Effector CD4-positive, alpha-beta T cell (primary cell): ENCODE measurements around the gene PLXNA2.

ENCODE experiments used
- DNase-seq: peaks from one replicate; pipeline ENCODE4 v3.0.0-alpha.2; 2020
- total RNA-seq: gene quantifications from one replicate; lab custom pipeline; 2026; lab: John Stamatoyannopoulos, UW

The PLXNA2 gene, protein sequence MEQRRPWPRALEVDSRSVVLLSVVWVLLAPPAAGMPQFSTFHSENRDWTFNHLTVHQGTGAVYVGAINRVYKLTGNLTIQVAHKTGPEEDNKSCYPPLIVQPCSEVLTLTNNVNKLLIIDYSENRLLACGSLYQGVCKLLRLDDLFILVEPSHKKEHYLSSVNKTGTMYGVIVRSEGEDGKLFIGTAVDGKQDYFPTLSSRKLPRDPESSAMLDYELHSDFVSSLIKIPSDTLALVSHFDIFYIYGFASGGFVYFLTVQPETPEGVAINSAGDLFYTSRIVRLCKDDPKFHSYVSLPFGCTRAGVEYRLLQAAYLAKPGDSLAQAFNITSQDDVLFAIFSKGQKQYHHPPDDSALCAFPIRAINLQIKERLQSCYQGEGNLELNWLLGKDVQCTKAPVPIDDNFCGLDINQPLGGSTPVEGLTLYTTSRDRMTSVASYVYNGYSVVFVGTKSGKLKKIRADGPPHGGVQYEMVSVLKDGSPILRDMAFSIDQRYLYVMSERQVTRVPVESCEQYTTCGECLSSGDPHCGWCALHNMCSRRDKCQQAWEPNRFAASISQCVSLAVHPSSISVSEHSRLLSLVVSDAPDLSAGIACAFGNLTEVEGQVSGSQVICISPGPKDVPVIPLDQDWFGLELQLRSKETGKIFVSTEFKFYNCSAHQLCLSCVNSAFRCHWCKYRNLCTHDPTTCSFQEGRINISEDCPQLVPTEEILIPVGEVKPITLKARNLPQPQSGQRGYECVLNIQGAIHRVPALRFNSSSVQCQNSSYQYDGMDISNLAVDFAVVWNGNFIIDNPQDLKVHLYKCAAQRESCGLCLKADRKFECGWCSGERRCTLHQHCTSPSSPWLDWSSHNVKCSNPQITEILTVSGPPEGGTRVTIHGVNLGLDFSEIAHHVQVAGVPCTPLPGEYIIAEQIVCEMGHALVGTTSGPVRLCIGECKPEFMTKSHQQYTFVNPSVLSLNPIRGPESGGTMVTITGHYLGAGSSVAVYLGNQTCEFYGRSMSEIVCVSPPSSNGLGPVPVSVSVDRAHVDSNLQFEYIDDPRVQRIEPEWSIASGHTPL (N-terminal part only)
- total RNA-seq = 0.75 reads per million

GRCh38 chr1:208243967-208244916 is at the start of gene PLXNA2:
PLXNA2 (minus strand) TSS chr1:208244384; CDS start chr1:208217922, 26,462 bp downstream.
- peak; percentile 30 for DNase-seq

DNA sequence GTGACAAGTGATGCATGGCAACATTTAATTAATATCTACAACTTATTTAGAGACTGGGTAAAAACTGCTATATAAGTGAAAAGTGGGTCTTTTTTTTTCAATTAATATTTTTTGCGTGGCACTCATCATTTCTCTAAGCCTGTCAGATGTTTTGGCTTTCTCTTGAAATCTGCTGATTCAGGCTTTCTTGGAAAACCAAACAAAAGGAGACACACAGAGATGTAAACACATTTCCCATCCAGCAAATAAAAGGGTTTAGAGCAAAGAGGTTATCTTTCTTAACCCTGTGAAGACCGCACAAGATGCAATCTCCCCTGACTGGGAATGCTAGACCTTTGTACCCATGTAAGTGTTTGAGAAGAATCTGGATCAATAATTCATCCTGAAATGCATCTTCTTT is 48.7 kb upstream of the PLXNA2 start:
- DNase-seq = no peak

DNA sequence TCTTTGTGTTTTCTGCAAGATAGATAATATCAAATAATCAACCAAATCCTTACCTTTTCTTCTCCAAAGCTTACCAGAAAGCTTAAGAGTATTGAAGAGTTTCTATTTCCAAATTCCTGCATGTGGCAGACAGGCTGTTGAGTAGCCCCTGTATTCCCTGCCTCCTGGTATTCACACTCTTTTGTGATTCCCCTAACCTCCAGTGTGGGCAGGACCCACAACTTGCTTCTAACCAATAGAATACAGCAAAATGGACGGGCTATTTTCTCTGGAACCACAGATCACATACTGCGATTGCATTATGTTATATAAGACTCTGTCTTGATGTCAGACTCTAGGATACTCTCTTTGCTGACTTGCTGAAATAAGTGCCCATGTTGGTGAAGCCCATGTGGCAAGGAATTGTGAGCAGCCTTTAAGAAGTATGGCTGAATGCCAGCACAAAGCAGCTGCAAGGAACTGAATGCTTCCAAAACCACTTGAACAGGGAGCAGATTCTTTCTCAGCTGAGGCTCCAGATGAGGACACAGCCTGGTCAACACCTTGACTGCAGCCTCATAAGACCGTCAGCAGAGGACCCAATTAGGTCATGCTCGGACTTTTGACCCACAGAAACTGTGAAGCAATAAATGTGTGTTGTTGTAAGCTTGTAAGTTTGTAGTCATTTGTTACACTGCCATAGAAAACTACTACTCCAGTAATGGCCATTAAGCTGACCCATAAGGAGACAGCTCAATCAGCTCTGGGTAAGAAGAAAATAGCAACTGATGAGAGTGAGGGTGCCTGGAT is 47.9 kb upstream of the PLXNA2 start:
- DNase-seq = no peak

DNA sequence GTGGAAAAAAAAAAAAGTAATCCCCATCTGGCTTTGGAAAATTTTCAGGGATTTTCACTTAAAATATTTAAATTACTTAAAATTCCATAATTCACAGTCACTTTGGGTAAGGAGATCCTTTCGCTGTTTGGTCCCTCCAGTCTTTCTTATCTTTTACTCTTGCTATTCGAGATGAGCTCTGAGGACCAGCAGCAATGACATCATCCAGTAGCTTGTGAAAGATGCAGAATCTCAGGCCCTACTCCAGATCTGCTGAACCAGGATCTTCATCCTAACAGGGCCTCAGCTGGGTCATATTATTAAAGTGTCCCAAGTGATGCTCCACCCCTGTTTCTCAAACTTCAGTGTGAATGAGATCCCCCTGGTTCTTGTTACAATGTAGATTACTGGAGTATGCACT is 46.9 kb upstream of the PLXNA2 start:
- no peak for DNase-seq

DNA sequence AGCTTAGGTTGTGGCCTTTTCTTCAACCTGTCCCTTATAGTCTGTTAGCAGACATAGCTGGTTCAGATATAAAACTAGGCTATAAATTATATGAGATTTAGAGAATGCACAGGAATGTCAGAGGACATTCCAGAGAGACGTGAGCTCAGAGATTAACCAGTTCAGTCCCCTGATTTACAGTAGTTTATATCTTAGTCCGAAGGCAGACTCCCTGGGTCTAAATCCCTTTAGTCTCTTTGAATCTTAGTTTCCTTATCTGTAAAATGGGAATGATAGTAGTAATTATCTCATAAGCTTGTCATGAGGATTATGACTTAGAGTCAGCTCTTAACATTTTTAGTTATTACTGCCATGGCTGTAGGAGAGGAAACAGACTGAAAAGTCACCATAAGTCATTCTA is 45.5 kb upstream of the PLXNA2 start:
- DNase-seq = no peak

DNA sequence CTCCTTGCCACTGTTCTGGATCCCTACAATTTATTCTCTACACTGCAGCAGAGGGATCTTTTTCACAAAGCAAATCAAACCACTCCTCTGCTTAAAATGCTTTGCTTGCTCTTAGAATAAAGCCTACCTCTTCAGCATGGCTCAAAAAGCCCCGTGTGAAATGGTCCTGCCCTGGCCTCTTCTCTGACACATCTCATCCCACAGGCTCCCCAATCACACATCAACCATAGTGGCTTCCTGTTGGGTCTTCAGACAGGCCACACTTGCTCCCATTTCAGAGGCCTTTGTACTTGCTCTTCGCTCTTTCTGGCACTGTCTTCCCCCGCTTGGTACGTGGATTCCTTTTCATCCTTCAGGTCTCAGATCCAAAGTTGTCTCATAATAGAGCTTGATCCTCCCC is 44.3 kb upstream of the PLXNA2 start:
- no peak for DNase-seq

DNA sequence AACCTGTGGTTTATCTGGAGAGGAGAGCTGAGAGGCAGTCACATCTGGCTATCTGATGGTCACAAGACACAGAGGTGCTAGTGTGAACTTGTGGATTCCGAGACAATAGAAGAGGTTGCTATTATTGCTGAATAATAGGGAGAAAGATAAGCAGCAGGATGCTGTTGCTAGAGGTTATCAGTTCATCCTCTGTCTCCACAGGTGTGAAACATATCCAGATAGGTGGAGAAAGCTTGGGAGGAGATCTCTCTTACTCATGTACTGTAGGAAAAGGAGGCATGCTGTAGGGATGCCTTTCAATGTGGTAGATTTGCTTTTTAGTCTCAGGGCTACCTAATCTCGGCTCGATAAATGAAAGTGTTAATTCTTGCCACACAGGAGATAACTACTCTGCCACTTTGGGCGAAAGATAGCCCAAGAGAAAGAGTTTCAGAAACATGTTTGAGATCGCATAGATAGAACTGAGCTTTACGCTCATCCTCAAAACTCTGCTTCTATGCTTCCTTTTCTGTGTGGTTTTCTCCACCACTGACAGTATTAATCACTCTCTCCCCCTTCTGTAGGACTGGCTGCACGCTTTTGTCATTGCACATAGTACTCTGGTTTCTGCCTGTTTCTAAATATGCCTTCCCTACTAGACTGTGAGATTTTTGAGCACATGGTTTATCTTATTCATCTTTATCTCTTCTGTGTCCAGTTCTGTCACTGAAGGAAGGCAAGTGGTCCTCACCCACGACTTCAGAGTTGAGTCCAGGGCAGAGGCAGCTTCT is 36.7 kb upstream of the PLXNA2 start:
- no peak for DNase-seq

DNA sequence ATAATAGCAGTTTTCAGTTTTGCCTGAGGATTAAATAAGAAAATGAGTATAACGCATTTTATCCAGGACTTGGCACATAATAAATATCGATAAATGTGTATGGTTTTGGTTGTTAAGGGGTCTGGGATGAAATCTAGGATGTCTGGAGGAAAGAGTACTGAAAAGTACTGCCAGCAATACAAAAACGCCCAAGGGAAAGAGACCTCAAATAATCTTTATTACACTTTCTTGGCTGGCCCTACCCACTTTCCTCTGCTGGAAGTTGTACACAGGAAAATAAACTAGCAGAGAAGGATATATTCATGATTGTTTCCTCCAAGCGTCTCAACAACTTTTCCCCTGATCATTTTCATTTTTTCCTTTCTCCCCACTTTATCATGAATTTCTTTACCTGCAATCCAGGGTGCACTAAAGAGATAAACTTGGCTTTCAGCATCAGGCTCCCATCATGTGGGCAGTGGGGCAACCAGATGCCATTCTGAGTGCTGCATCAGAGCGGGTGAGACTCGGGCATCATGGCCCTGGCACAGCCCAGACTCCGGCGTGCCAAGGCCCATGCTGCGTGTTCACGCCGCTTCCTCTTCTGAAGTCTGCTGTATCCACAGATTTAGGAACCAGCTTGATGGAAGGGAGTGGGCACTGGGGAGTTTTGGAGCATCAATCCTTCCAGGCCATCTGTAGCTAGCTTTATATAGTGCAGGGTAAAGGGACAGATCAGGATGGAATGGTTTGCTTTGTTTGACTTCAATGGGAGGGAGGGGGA is 35.8 kb upstream of the PLXNA2 start:
- no peak for DNase-seq

- no peak for DNase-seq
These were observed 34.5 kb upstream of the PLXNA2 start for GRCh38 chr1:208278638-208279037.

GRCh38 chr1:208276757-208277435 is 32.7 kb upstream of the PLXNA2 start:
- DNase-seq = no peak

- DNase-seq = no peak
These were observed 30.9 kb upstream of the PLXNA2 start for GRCh38 chr1:208275083-208275482.

DNA sequence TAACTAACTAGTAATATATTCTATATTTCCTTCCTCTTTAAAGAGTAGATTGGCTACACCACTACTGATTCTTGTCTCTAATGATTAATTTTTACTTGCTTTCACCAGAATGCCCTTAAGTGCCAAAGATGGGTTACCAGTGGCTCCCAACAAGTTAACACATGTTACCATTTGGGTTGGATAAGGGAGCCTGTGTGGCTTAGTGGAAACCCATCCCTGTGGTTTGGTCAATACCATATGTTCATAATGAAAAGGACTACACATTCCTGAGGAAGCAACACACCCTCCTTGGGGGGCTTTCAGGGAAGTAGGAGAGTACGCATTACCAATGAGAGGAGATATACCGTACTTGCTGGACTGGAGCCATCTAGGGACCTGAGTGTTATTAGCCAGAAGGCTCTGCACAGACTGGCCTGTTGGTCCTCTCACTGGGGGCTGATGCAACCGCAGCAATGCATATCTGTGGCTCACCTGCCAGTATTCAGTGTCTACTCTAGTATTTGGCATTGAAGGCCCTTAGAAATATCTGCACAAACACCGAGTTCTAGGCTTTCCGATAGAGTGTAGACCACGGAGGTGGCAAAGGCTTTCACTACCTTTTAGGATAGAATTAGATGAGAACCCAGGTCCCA is 29.3 kb upstream of the PLXNA2 start:
- DNase-seq = no peak

DNA sequence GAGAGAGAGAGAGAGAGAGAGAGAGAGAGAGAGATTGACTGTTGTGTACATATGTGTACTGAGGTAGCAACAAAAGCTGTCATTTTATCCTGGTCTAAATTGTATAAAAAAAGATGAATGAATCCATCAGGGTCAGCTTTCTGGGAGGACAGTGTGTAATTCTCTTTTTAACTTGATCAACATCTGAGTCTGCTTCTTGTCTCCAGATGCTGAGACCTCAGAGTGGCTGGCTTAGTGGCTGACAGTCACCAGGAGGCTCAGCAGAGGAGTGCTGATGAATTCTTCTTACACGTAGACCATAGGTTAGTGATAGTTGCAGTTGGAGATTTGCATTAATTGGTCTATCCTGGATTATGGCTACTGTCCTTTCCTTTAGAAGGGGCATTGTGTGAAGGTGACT is 28.5 kb upstream of the PLXNA2 start:
- no peak for DNase-seq

GRCh38 chr1:208272311-208272710 is 28.1 kb upstream of the PLXNA2 start:
- no peak for DNase-seq

- DNase-seq = no peak
These were observed 27.1 kb upstream of the PLXNA2 start for GRCh38 chr1:208271236-208271635.

GRCh38 chr1:208270651-208271141 is 26.5 kb upstream of the PLXNA2 start:
- no peak for DNase-seq

DNA sequence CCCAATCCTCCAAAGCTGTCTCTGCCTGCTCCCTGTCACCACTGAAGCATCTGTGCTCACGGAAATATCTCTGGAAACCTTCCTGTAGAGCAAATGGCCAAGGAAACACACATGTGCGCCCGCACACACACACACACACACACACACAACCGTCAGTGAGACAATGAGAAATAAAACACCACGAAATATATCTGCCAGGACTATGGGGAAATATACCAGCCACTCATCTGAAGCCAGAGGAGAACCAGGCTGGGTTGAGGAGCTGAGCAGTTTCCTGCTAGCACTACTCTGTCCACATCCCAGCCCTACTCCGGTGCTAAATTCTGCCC is 25.1 kb upstream of the PLXNA2 start:
- DNase-seq = no peak

- no peak for DNase-seq
These were observed 24.6 kb upstream of the PLXNA2 start for GRCh38 chr1:208268541-208269337.
